Choroid plexus epithelial cell (primary cell): ENCODE data around the gene DRD4.
"Not testable (repeated sequence)": the region's sequence is repeated elsewhere in the genome, so short reads cannot be mapped to it uniquely, and the experiment has no call there.

Experiments used
- DNase-seq: peaks from one replicate; pipeline ENCODE4 v3.0.0-alpha.2; 2010; ENCODE audit warnings: low read depth
- H3K4me3 ChIP-seq: 2 replicates; pipeline ENCODE4 v1.5.1; 2011; ENCODE audit warnings: low read depth, mild to moderate bottlenecking, control low read depth, low read length, moderate library complexity
- TF ChIP-seq, protein P1 (sequence below): conservative IDR thresholded peaks from 2 replicates; pipeline ENCODE4 v1.5.1; 2011; ENCODE audit warnings: low read depth, mild to moderate bottlenecking, control low read depth, inconsistent platforms, low read length, moderate library complexity

DRD4 gene

DNA sequence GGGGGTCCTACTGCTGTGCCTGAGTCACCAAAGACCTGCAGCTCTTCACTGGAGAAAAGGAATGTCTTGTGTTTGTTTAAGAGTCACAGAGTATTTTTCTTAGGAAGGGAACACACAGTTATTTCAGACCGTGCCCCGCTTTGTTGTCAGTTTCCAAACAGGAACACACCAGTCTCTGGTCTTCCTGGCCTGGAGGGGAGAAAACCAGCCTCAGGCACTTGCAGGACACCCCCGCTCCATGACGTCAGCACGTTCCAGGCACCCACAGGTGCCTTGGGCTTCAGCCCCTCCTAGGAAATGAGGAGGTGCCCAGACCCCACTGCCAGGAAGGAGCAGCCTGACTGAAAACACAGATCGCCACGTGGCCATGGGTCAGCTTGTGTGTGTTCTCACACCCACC lies 52.6 kb downstream of the DRD4 start:
- TF ChIP-seq, protein P1, sequence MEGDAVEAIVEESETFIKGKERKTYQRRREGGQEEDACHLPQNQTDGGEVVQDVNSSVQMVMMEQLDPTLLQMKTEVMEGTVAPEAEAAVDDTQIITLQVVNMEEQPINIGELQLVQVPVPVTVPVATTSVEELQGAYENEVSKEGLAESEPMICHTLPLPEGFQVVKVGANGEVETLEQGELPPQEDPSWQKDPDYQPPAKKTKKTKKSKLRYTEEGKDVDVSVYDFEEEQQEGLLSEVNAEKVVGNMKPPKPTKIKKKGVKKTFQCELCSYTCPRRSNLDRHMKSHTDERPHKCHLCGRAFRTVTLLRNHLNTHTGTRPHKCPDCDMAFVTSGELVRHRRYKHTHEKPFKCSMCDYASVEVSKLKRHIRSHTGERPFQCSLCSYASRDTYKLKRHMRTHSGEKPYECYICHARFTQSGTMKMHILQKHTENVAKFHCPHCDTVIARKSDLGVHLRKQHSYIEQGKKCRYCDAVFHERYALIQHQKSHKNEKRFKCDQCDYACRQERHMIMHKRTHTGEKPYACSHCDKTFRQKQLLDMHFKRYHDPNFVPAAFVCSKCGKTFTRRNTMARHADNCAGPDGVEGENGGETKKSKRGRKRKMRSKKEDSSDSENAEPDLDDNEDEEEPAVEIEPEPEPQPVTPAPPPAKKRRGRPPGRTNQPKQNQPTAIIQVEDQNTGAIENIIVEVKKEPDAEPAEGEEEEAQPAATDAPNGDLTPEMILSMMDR: no peak
- no peak overlapping the region for H3K4me3 ChIP-seq
- DNase-seq: peak; percentile 53

DNA sequence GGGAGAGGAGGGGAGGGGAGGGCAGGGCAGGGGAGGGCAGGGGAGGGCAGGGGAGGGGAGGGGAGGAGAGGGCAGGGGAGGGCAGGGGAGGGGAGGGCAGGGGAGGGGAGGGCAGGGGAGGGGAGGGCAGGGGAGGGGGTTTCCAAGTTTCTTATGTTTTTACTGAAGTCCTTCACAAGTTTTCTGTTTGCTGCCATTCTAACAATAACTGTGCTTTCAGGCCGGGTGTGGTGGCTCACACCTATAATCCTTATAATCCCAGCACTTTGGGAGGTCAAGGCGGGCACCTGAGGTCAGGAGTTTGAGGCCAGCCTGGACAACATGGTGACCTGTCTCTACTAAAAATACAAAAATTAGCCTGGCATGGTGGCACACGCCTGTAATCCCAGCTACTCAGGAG lies 53.2 kb downstream of the DRD4 start:
- H3K4me3 ChIP-seq, DNase-seq: not testable (repeated sequence)
